ENCODE data around the gene STK17A. TPM values are rescaled to one million over a fixed set of nuclear protein-coding genes. Genes with fewer than 3 reads are reported as not detected.

STK17A gene
- polyA plus RNA-seq, 1 donor = 18.5 TPM

DNA sequence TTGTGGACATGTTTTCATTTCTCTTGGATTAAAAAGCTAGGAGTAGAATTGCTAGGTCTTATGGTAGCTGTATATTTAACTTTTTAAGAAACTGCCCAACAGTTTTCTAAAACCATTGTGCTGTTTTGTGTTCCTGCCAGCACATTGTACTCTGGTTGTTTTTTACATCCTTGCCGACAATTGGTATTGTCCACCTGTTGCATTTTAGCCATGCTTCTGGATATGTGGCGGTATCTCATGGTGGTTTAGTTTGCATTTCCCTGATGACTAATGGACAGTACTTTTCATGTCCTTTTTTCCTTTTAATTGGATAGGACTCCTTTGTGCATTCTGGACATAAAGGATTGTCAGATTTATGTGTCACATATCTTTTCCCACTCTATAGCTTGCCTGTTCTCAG, 45.5 kb downstream of the STK17A start:
- no peak for DNase-seq
- H3K27me3 ChIP-seq (ENCODE audit: control insufficient read depth, insufficient read depth, low read length) = no peaks in the 10 kb centered on the region
- no peak overlapping the region for H3K4me3 ChIP-seq (ENCODE audit: low read length)
- no peak overlapping the region for H3K27ac ChIP-seq (ENCODE audit: low read length)
- no peaks in the 10 kb centered on the region for H3K4me1 ChIP-seq (ENCODE audit: control insufficient read depth, insufficient read depth, low read length)
- peaks cover 31% of the 10 kb centered on the region for H3K36me3 ChIP-seq (ENCODE audit: control insufficient read depth, insufficient read depth, low read length)
- no peaks in the 10 kb centered on the region for H3K9me3 ChIP-seq (ENCODE audit: control insufficient read depth, low read depth, low read length)
- WGBS (ENCODE audit: insufficient coverage, low lambda C conversion rate) = 100% methylated on average over 1 of the region's 2 CpGs

DNA sequence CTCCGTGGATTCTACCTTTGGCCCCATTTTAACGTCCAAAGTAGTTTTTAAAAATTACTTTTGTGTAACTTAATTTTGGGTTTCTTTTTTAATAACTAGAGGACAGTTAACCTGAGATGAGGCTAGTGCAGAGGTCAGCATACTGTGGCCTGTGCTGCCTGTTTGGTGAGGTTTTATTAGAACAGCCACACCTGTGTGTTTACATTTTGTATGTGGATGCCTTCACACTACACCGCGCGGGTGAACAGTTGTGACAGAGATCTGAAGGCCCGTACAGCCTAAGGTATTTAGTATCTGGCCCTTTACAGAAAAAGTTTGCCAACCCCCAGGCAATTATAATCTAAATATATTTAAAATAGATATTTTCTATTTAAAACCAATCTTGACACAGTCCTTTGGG, 46.9 kb downstream of the STK17A start:
- H3K27ac ChIP-seq (ENCODE audit: low read length) = no peak overlapping the region
- H3K4me3 ChIP-seq (ENCODE audit: low read length) = no peak overlapping the region
- H3K36me3 ChIP-seq (ENCODE audit: control insufficient read depth, insufficient read depth, low read length) = peaks cover 31% of the 10 kb centered on the region
- 63% methylated on average over 2 of the region's 6 CpGs for WGBS (ENCODE audit: insufficient coverage, low lambda C conversion rate)
- H3K9me3 ChIP-seq (ENCODE audit: control insufficient read depth, low read depth, low read length) = no peaks in the 10 kb centered on the region
- H3K27me3 ChIP-seq (ENCODE audit: control insufficient read depth, insufficient read depth, low read length) = no peaks in the 10 kb centered on the region
- no peaks in the 10 kb centered on the region for H3K4me1 ChIP-seq (ENCODE audit: control insufficient read depth, insufficient read depth, low read length)
- no peak for DNase-seq

DNA sequence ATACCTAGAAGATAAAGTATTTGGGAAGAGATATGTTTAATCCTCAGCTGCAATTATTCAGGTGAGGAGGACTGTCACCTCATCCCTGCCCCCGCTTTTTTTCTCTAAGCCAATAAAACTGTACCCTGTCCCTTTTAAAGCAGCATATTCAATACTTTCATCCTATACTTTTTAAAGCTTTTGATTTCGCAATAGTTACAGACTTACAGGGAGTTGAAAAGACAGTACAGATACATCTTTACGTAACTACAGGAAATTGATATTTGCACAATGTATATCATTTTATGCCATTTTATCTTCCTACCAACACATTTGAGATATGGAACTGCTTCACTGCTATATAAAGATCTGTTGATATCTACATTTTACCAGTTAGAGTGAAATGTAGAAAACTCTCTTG, 47.6 kb downstream of the STK17A start:
- no peaks in the 10 kb centered on the region for H3K9me3 ChIP-seq (ENCODE audit: control insufficient read depth, low read depth, low read length)
- no peak for DNase-seq
- peaks cover 33% of the 10 kb centered on the region for H3K36me3 ChIP-seq (ENCODE audit: control insufficient read depth, insufficient read depth, low read length)
- 93% methylated on average over 2 of the region's 3 CpGs for WGBS (ENCODE audit: insufficient coverage, low lambda C conversion rate)
- H3K4me3 ChIP-seq (ENCODE audit: low read length) = no peak overlapping the region
- no peak overlapping the region for H3K27ac ChIP-seq (ENCODE audit: low read length)
- no peaks in the 10 kb centered on the region for H3K27me3 ChIP-seq (ENCODE audit: control insufficient read depth, insufficient read depth, low read length)
- H3K4me1 ChIP-seq (ENCODE audit: control insufficient read depth, insufficient read depth, low read length) = no peaks in the 10 kb centered on the region

DNA sequence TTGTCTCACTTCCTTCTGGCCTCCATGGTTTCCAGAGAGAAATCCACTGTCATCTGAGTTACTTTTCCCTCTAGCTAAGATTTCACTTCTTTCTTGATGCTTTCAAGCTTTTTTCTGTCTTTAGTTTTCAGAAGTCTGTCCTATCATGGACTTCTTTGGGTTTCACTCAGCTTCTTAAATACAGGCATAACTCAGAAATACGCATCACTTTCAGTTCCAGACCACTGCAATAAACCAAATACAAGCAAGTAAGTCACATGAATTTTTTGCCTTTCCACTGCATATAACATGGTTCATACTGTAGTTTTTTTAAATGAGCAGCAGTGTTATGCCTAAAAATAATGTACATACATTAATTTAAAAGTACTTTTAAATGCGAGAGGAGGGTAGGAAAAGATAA, 48.7 kb downstream of the STK17A start:
- no CpG with 5 or more reads among the region's 2 CpGs for WGBS (ENCODE audit: insufficient coverage, low lambda C conversion rate)
- Histone ChIP-seq H3K36me3 (ENCODE audit: control insufficient read depth, insufficient read depth, low read length) (peaks cover 41% of the 10 kb centered on the region), H3K4me1 (ENCODE audit: control insufficient read depth, insufficient read depth, low read length) (no peaks in the 10 kb centered on the region)

DNA sequence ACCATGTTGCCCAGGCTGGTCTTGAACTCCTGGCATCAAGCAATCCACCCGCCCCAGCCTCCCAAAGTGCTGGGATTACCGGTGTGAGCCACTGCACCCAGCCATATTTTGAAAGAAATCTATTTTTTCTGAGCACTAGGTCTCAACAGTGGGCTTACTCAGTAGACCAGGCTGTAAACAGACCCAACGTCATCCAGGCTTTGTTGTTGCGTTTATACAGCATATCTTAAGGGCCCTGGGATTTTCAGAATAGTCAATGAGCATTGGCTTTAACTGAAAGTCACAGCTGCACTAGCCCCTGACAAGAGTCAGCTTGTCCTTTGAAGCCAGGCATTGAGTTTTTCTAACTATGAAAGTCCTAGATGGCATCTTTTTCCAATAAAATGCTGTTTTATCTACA, 49.8 kb downstream of the STK17A start:
- Histone ChIP-seq H3K9me3 (ENCODE audit: control insufficient read depth, low read depth, low read length) (no peaks in the 10 kb centered on the region), H3K4me1 (ENCODE audit: control insufficient read depth, insufficient read depth, low read length) (no peaks in the 10 kb centered on the region), H3K27ac (ENCODE audit: low read length) (no peak overlapping the region), H3K36me3 (ENCODE audit: control insufficient read depth, insufficient read depth, low read length) (peaks cover 53% of the 10 kb centered on the region), H3K4me3 (ENCODE audit: low read length) (no peak overlapping the region), H3K27me3 (ENCODE audit: control insufficient read depth, insufficient read depth, low read length) (no peaks in the 10 kb centered on the region)
- 100% methylated on average over 1 of the region's 4 CpGs for WGBS (ENCODE audit: insufficient coverage, low lambda C conversion rate)
- no peak for DNase-seq

More for the DNA sequence above, 48.7 kb downstream of the STK17A start:
- DNase-seq = no peak
- H3K27ac ChIP-seq (ENCODE audit: low read length) = no peak overlapping the region
- no peaks in the 10 kb centered on the region for H3K27me3 ChIP-seq (ENCODE audit: control insufficient read depth, insufficient read depth, low read length)
- no peaks in the 10 kb centered on the region for H3K9me3 ChIP-seq (ENCODE audit: control insufficient read depth, low read depth, low read length)
- H3K4me3 ChIP-seq (ENCODE audit: low read length) = no peak overlapping the region

DNA sequence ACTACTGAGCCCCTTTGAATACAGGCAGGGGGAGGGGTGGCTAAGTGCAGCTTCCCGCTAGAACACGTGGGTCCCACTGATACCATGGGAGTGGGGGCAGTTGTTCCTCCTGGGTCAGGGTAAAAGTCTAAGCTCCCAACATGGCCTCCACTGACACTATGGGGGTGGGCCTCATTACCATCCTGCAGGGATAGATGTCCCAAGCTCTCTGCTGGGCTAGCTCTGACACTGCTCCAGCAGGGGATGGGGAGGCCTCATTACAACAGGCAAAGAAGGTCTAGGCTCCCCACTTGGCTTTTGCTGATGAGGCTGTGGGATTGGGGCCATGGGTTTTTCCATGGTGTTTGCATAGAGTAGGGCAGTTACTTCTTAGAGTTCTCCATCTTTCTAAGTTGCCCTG, 51.5 kb downstream of the STK17A start:
- WGBS (ENCODE audit: insufficient coverage, low lambda C conversion rate) = no CpG with 5 or more reads among the region's 2 CpGs
- H3K4me3 ChIP-seq (ENCODE audit: low read length) = no peak overlapping the region

DNA sequence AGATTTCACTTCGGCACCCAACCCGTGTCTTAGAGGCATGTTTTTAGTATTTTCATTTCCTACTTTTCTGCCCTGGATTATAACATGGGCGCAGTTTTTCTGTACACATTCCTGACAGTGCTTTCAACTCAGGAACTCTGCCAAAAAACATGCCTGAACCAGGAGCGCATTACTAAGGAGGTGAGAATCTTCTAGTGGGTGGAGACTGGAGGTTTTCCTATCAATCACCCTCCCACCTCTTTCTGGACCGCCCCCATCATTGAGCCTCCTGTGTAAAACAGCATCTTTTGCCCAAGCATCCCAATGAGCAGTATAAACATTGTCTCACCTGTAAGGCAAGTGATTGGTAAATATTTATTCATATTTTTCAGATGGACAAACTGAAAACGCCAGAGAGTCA, 53.2 kb downstream of the STK17A start:
- no peaks in the 10 kb centered on the region for H3K9me3 ChIP-seq (ENCODE audit: control insufficient read depth, low read depth, low read length)
- 100% methylated on average over 1 of the region's 6 CpGs for WGBS (ENCODE audit: insufficient coverage, low lambda C conversion rate)
- H3K36me3 ChIP-seq (ENCODE audit: control insufficient read depth, insufficient read depth, low read length) = peaks cover 65% of the 10 kb centered on the region
- no peak overlapping the region for H3K27ac ChIP-seq (ENCODE audit: low read length)
- DNase-seq = no peak
- H3K4me1 ChIP-seq (ENCODE audit: control insufficient read depth, insufficient read depth, low read length) = peaks cover 16% of the 10 kb centered on the region
- no peaks in the 10 kb centered on the region for H3K27me3 ChIP-seq (ENCODE audit: control insufficient read depth, insufficient read depth, low read length)
- no peak overlapping the region for H3K4me3 ChIP-seq (ENCODE audit: low read length)

More for the DNA sequence above, 51.5 kb downstream of the STK17A start:
- Histone ChIP-seq H3K36me3 (ENCODE audit: control insufficient read depth, insufficient read depth, low read length) (peaks cover 58% of the 10 kb centered on the region), H3K4me1 (ENCODE audit: control insufficient read depth, insufficient read depth, low read length) (peaks cover 2% of the 10 kb centered on the region), H3K9me3 (ENCODE audit: control insufficient read depth, low read depth, low read length) (no peaks in the 10 kb centered on the region), H3K27me3 (ENCODE audit: control insufficient read depth, insufficient read depth, low read length) (no peaks in the 10 kb centered on the region), H3K27ac (ENCODE audit: low read length) (no peak overlapping the region)
- DNase-seq = no peak

DNA sequence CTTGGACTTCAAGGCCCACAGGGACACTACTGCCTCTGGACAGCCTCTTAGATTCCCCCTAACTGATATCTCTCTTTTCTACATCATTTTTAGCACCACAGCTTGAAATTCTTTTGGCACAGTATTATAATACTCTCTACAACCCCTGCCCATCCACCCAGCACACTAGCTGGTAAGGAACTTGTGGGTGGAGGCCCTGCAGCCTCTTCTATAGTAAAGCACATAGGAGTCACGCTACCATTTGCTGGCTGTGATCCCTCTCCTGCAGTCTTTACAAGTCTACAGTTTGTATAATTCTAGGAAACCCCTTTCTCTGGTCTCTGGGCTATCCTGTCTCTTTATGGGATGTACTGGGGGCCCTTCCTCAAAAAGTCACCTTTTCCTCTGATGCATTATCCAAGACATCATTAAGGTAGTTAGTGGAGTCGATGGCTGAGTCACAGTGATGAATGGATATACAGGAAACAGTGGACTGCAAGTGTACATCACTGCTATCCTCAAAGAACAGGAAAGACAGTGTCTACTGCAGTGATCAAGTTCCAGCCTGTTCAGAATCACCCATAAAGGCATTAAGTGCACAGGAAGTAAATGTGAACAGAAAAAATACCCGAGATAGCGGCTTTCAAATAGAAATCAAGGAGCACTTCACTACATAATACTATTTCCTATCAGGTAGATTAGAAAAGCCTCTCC, 54.4 kb downstream of the STK17A start:
- 93% methylated on average over 2 of the region's 4 CpGs for WGBS (ENCODE audit: insufficient coverage, low lambda C conversion rate)

DNA sequence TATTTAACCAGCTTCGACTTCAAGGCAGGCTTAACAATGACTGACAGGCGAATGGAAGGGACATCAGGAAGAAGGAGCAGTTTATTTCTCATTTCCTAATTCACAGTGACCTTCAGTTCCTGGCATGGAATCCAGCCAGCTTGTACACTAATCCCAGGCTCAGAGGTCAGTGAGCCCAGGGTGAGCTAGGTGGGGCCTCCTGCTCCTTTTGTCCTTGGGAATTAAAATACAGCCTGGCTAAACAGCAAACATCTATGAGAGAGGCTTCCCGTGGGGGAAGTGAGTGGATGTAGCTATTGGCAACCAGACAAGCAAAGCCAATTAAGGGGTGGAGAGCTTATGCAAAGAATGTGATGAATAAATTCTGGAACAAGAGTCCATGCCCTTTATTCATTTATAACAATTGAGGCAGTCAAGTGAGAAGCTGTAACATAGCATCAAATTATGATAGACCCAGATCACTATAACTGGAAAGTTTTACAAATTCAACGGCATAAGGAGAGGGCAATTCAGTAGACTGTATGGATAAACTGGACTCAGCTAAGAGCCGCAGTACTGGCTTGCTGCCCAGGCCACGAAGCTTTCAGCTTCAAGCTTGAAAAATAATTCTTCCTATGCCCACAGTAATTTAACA, 57.1 kb downstream of the STK17A start:
- no peaks in the 10 kb centered on the region for H3K9me3 ChIP-seq (ENCODE audit: control insufficient read depth, low read depth, low read length)
- peak; percentile 62 to 74 for DNase-seq
- peak overlapping the region; percentile 29 for H3K27ac ChIP-seq (ENCODE audit: low read length)
- H3K4me3 ChIP-seq (ENCODE audit: low read length) = no peak overlapping the region
- no peaks in the 10 kb centered on the region for H3K27me3 ChIP-seq (ENCODE audit: control insufficient read depth, insufficient read depth, low read length)
- peaks cover 16% of the 10 kb centered on the region for H3K4me1 ChIP-seq (ENCODE audit: control insufficient read depth, insufficient read depth, low read length)
- WGBS (ENCODE audit: insufficient coverage, low lambda C conversion rate) = 100% methylated on average over 1 of the region's 6 CpGs
- peaks cover 55% of the 10 kb centered on the region for H3K36me3 ChIP-seq (ENCODE audit: control insufficient read depth, insufficient read depth, low read length)

More for the DNA sequence above, 54.4 kb downstream of the STK17A start:
- H3K36me3 ChIP-seq (ENCODE audit: control insufficient read depth, insufficient read depth, low read length) = peaks cover 60% of the 10 kb centered on the region
- no peaks in the 10 kb centered on the region for H3K27me3 ChIP-seq (ENCODE audit: control insufficient read depth, insufficient read depth, low read length)
- no peak overlapping the region for H3K27ac ChIP-seq (ENCODE audit: low read length)
- peaks cover 16% of the 10 kb centered on the region for H3K4me1 ChIP-seq (ENCODE audit: control insufficient read depth, insufficient read depth, low read length)
- no peaks in the 10 kb centered on the region for H3K9me3 ChIP-seq (ENCODE audit: control insufficient read depth, low read depth, low read length)
- H3K4me3 ChIP-seq (ENCODE audit: low read length) = no peak overlapping the region
- no peak for DNase-seq

DNA sequence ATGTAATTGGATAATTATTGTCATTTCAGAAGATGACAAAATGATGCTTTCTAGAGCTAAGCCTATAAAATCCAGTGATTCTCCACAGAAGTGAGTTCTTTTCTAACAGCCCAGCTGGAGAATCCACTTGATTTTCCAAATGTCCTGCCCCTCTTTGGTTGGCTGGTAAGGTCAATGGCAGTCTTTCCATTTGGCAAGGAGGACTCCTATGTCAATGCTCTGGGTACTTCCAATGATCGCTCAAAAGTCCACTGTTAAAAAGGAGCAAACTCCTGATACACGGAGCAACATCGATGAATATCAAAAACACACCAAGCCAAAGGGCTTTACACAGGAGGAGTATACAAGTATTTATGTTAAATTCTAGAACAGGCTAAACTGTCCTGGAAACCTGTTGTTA, 57.8 kb downstream of the STK17A start:
- H3K4me3 ChIP-seq (ENCODE audit: low read length) = no peak overlapping the region
- H3K9me3 ChIP-seq (ENCODE audit: control insufficient read depth, low read depth, low read length) = no peaks in the 10 kb centered on the region
- peak overlapping the region; percentile 29 for H3K27ac ChIP-seq (ENCODE audit: low read length)
- no peaks in the 10 kb centered on the region for H3K27me3 ChIP-seq (ENCODE audit: control insufficient read depth, insufficient read depth, low read length)
- H3K36me3 ChIP-seq (ENCODE audit: control insufficient read depth, insufficient read depth, low read length) = peaks cover 56% of the 10 kb centered on the region
- no peak for DNase-seq
- WGBS (ENCODE audit: insufficient coverage, low lambda C conversion rate) = no CpG with 5 or more reads among the region's 3 CpGs
- peaks cover 16% of the 10 kb centered on the region for H3K4me1 ChIP-seq (ENCODE audit: control insufficient read depth, insufficient read depth, low read length)

Data from large intestine (tissue), 3 donors.